ENCODE measurements around the gene FHIT. TPM values are rescaled to one million over a fixed set of nuclear protein-coding genes. Genes with fewer than 3 reads are reported as not detected.

FHIT gene
- total RNA-seq, 1 experiment from 2014 or later: 9.8 TPM

GRCh38 chr3:61233746-61234145 lies 17.5 kb downstream of the FHIT start:
- ChIA-PET CTCF (no interaction called here), POLR2A (ENCODE audit: unreplicated experiment) (no interaction called here)
- DNase-seq: no peak
- no peaks in the 10 kb centered on the region for H4K20me1 ChIP-seq (ENCODE audit: insufficient read depth)
- H3K4me1 ChIP-seq (replicated peaks; ENCODE audit: insufficient read depth): no peaks in the 10 kb centered on the region
- H3K4me3 ChIP-seq: no peak overlapping the region
- H3K9me2 ChIP-seq (ENCODE audit: insufficient read depth): no peaks in the 10 kb centered on the region
- no peak overlapping the region for H3K27ac ChIP-seq
- H3K9me3 ChIP-seq (ENCODE audit: insufficient read depth, low read depth): no peaks in the 10 kb centered on the region
- TF ChIP-seq EZH2 (IDR thresholded peaks at IDR 0.05; ENCODE audit: low read depth): no peak
- no peak for TF ChIP-seq CTCF (conservative IDR thresholded peaks at IDR 0.05)
- H3K27me3 ChIP-seq (ENCODE audit: insufficient read depth, low read depth): no peaks in the 10 kb centered on the region
- no peaks in the 10 kb centered on the region for H3K79me2 ChIP-seq (ENCODE audit: low read depth)
- BruUV-seq (replicated peaks): no TSS peak
- no peak overlapping the region for H3K4me2 ChIP-seq
- no peaks in the 10 kb centered on the region for H3F3A ChIP-seq (ENCODE audit: insufficient read depth, low read depth)
- no peaks in the 10 kb centered on the region for H3K36me3 ChIP-seq (ENCODE audit: low read depth)
- intact Hi-C loops (cut with micrococcal nuclease; ENCODE audit: unreplicated experiment): no loop called here
- H2AFZ ChIP-seq: no peak overlapping the region

GRCh38 chr3:61231693-61232092 lies 19.6 kb downstream of the FHIT start:
- Histone ChIP-seq H3K4me2 (no peak overlapping the region), H3K27ac (no peak overlapping the region), H3K36me3 (ENCODE audit: low read depth) (no peaks in the 10 kb centered on the region), H3K27me3 (ENCODE audit: insufficient read depth, low read depth) (no peaks in the 10 kb centered on the region), H2AFZ (no peak overlapping the region), H3K79me2 (ENCODE audit: low read depth) (no peaks in the 10 kb centered on the region), H3F3A (ENCODE audit: insufficient read depth, low read depth) (no peaks in the 10 kb centered on the region), H3K4me3 (no peak overlapping the region), H4K20me1 (ENCODE audit: insufficient read depth) (no peaks in the 10 kb centered on the region), H3K9me3 (ENCODE audit: insufficient read depth, low read depth) (no peaks in the 10 kb centered on the region), H3K9me2 (ENCODE audit: insufficient read depth) (no peaks in the 10 kb centered on the region), H3K4me1 (replicated peaks; ENCODE audit: insufficient read depth) (no peaks in the 10 kb centered on the region)
- TF ChIP-seq EZH2 (IDR thresholded peaks at IDR 0.05; ENCODE audit: low read depth) (no peak), CTCF (conservative IDR thresholded peaks at IDR 0.05) (no peak)
- intact Hi-C loops (cut with micrococcal nuclease; ENCODE audit: unreplicated experiment): no loop called here
- CTCF ChIA-PET: no interaction called here
- no peak for DNase-seq
- BruUV-seq (replicated peaks): no TSS peak
- POLR2A ChIA-PET (ENCODE audit: unreplicated experiment): no interaction called here

- no peak overlapping the region for H2AFZ ChIP-seq
- H3F3A ChIP-seq (ENCODE audit: insufficient read depth, low read depth): no peaks in the 10 kb centered on the region
- ChIA-PET CTCF (no interaction called here), POLR2A (ENCODE audit: unreplicated experiment) (no interaction called here)
- no peaks in the 10 kb centered on the region for H3K27me3 ChIP-seq (ENCODE audit: insufficient read depth, low read depth)
- intact Hi-C loops (cut with micrococcal nuclease; ENCODE audit: unreplicated experiment): no loop called here
- H3K4me1 ChIP-seq (replicated peaks; ENCODE audit: insufficient read depth): no peaks in the 10 kb centered on the region
- H3K4me3 ChIP-seq: no peak overlapping the region
- no peak overlapping the region for H3K4me2 ChIP-seq
- no peaks in the 10 kb centered on the region for H4K20me1 ChIP-seq (ENCODE audit: insufficient read depth)
- no peaks in the 10 kb centered on the region for H3K9me3 ChIP-seq (ENCODE audit: insufficient read depth, low read depth)
- H3K9me2 ChIP-seq (ENCODE audit: insufficient read depth): no peaks in the 10 kb centered on the region
- no peak for TF ChIP-seq EZH2 (IDR thresholded peaks at IDR 0.05; ENCODE audit: low read depth)
- no peak for TF ChIP-seq CTCF (conservative IDR thresholded peaks at IDR 0.05)
- BruUV-seq (replicated peaks): no TSS peak
- DNase-seq: no peak
- H3K36me3 ChIP-seq (ENCODE audit: low read depth): no peaks in the 10 kb centered on the region
- no peaks in the 10 kb centered on the region for H3K79me2 ChIP-seq (ENCODE audit: low read depth)
- H3K27ac ChIP-seq: no peak overlapping the region
Observed at GRCh38 chr3:61227799-61228198, 23.5 kb downstream of the FHIT start.

Data from PC-9 (cell line).